ENCODE data around the gene DBF4B. TPM values are rescaled to one million over a fixed set of nuclear protein-coding genes. Genes with fewer than 3 reads are reported as not detected.

The DBF4B gene
- total and polyA plus RNA-seq, 7 donors = 0.60 to 7.8 (median 4.6) TPM

DNA sequence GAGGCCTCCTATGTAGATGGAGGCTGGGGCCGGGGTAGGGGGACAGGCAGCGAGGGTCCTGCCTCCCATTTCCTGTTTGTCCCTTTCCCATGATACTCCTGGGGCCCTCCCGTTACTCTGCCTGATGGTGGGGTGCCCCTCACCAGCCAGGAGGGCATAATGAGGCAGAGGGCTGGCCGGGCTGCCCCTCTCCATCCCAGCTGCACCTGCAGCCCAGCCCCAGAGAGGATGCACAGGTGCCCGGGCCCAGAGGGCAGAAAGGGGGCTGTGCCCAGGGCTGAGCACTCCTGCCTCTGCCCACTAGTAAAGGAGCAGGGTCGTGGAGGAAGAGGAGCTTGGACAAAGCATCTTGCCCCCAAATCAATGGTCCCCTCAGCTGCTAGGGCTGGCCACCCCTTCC lies 60.8 kb downstream of the DBF4B start:
- Histone ChIP-seq H3K4me3 (no peak overlapping the region), H3K4me1 (peaks cover 0 to 2% (median 0%) of the 10 kb centered on the region in 4 donors), H3K9me3 (no peaks in the 10 kb centered on the region), H3K27ac (no peak overlapping the region), H3K27me3 (peaks cover 5 to 10% (median 9%) of the 10 kb centered on the region in 3 donors), H3K36me3 (no peaks in the 10 kb centered on the region)
- TF ChIP-seq CTCF (IDR thresholded peaks at IDR 0.05) (no peak), POLR2A (IDR thresholded peaks at IDR 0.05) (no peak), POLR2AphosphoS5 (IDR thresholded peaks at IDR 0.05) (no peak), EP300 (IDR thresholded peaks at IDR 0.05) (no peak)
- no peak for DNase-seq
- intact Hi-C loops (cut with DNase I) = no loop called here
- 41 to 68% methylated on average over 6 of the region's 6 CpGs for WGBS, 2 donors

DNA sequence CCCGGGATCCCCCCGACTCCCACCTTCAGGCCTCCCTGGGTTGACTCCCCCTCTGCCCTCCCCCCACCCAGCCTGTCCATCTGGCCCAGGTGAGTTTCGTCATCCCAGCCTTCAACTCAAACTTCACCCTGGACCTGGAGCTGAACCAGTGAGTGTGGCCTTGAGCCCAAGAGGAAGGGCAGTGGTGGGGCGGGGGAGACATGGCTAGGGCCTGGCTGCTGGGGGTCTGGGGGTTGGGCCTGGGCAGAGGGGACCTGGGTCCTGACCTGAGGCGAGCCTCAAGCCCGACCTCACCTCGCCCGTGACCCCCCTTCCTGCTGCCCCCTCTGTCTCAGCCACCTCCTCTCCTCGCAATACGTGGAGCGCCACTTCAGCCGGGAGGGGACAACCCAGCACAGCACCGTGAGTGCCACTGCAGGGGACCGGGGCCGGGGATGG lies 61.2 kb downstream of the DBF4B start:
- H3K36me3 ChIP-seq = no peaks in the 10 kb centered on the region
- H3K4me3 ChIP-seq = no peak overlapping the region
- H3K27ac ChIP-seq = no peak overlapping the region
- peaks cover 5 to 10% (median 9%) of the 10 kb centered on the region in 3 donors for H3K27me3 ChIP-seq
- TF ChIP-seq POLR2AphosphoS5 (IDR thresholded peaks at IDR 0.05) = no peak
- TF ChIP-seq POLR2A (IDR thresholded peaks at IDR 0.05) = no peak
- no peak for TF ChIP-seq EP300 (IDR thresholded peaks at IDR 0.05)
- TF ChIP-seq CTCF (IDR thresholded peaks at IDR 0.05) = no peak
- no peaks in the 10 kb centered on the region for H3K9me3 ChIP-seq
- H3K4me1 ChIP-seq = peaks cover 0 to 7% (median 0%) of the 10 kb centered on the region in 4 donors
- intact Hi-C loops (cut with DNase I) = no loop called here
- 45 to 70% methylated on average over 15 of the region's 15 CpGs for WGBS, 2 donors
- no peak for DNase-seq

GRCh38 chr17:44770166-44770925 lies 61.9 kb downstream of the DBF4B start:
- DNase-seq = no peak
- Histone ChIP-seq H3K27me3 (peaks cover 5 to 10% (median 9%) of the 10 kb centered on the region in 3 donors), H3K36me3 (no peaks in the 10 kb centered on the region), H3K4me3 (no peak overlapping the region), H3K4me1 (peaks cover 0 to 14% (median 5%) of the 10 kb centered on the region in 4 donors), H3K9me3 (no peaks in the 10 kb centered on the region), H3K27ac (no peak overlapping the region)
- intact Hi-C loops (cut with DNase I) = no loop called here
- WGBS, 2 donors = 58 to 72% methylated on average over 10 to 11 of the region's 11 CpGs
- no peak for TF ChIP-seq POLR2AphosphoS5 (IDR thresholded peaks at IDR 0.05)
- TF ChIP-seq CTCF (IDR thresholded peaks at IDR 0.05) = no peak
- TF ChIP-seq EP300 (IDR thresholded peaks at IDR 0.05) = no peak
- no peak for TF ChIP-seq POLR2A (IDR thresholded peaks at IDR 0.05)

DNA sequence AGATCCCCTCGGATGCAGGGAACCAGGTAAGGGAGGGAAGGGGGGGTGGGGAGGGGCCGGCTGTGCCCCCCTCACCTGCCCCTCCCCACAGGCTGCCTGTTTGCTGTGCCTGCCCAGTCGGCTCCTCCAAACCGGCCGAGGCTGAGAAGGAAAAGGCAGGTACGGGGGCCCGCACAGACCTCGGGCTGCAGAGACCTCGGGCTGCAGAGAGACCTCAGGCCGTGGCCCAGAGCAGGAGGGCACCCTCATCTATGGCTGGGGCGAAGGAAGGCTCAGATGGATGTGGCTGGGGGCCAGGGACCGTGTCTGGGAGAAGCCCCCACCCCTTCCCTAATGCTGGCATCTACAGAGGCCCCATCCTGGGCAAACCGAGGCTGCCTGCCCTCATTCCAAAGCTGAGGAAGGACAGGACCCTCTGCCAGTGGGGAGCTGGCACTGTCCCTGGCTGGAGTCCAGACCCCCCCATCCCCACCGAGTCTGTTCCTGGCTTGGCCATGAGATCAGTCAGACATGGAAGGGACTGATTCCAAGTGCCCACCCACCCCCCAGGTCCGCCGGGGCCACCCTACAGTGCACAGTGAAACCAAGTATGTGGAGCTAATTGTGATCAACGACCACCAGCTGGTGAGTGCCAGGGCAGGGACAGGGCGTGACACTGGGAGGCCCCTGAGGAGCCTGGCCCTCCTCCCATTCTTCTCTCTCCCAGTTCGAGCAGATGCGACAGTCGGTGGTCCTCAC lies 64.0 kb downstream of the DBF4B start:
- no peak for TF ChIP-seq POLR2A (IDR thresholded peaks at IDR 0.05)
- no peak for TF ChIP-seq POLR2AphosphoS5 (IDR thresholded peaks at IDR 0.05)
- no peak for TF ChIP-seq EP300 (IDR thresholded peaks at IDR 0.05)
- no peak for TF ChIP-seq CTCF (IDR thresholded peaks at IDR 0.05)
- H3K4me3 ChIP-seq = no peak overlapping the region
- intact Hi-C loops (cut with DNase I) = no loop called here
- no peaks in the 10 kb centered on the region for H3K36me3 ChIP-seq
- peaks cover 5 to 10% (median 9%) of the 10 kb centered on the region in 3 donors for H3K27me3 ChIP-seq
- H3K9me3 ChIP-seq = no peaks in the 10 kb centered on the region
- peaks cover 0 to 32% (median 18%) of the 10 kb centered on the region in 4 donors for H3K4me1 ChIP-seq
- no peak for DNase-seq
- WGBS, 2 donors = 39 to 73% methylated on average over 21 of the region's 21 CpGs
- no peak overlapping the region for H3K27ac ChIP-seq

All from sigmoid colon (tissue), 7 donors.